HEK293 (cell line): Measurements from ENCODE around the gene LHFPL6.

Experiments used
- CTCF ChIA-PET: fragments of 350-600 bp; formaldehyde crosslinking; extraction: SDS; loops from one replicate; lab custom pipeline; 2021; ENCODE audit warnings: antibody characterized with exemption; lab: Yijun Ruan, JAX
- POLR2A ChIA-PET: fragments of 300-600 bp; formaldehyde crosslinking; extraction: SDS; loops from one replicate; lab custom pipeline; 2020; ENCODE audit warnings: antibody characterized with exemption, inconsistent platforms; lab: Yijun Ruan, JAX
- H3K27ac ChIP-seq: fragments of 200-500 bp; sonication (Bioruptor generic); 2 replicates; pipeline ENCODE4 v1.5.1; 2014; ENCODE audit warnings: low read depth, low read length, control low read depth, inconsistent platforms; ENCODE audit errors: extremely low read depth
- H3K36me3 ChIP-seq, 2 experiments: fragments of 200-500 bp in 1 of 2; sonication (Bioruptor generic) in 1 of 2; 1 replicate in 1 of 2; 2 replicates in 1 of 2; pipeline ENCODE4 v1.5.1; 2014 to 2017; ENCODE audit warnings: inconsistent platforms in 2 of 2, low read length in 2 of 2; ENCODE audit not compliant: control insufficient read depth in 2 of 2, insufficient read depth in 1 of 2
- H3K4me1 ChIP-seq: fragments of 200-500 bp; sonication (Bioruptor generic); 2 replicates; pipeline ENCODE4 v1.5.1; 2014; ENCODE audit warnings: mild to moderate bottlenecking, low read length, inconsistent platforms; ENCODE audit not compliant: control insufficient read depth, insufficient read depth
- H3K4me3 ChIP-seq: 2 replicates; pipeline ENCODE4 v1.5.1; 2011; ENCODE audit warnings: low read depth, mild to moderate bottlenecking, control low read depth, low read length, moderate library complexity
- H3K9me3 ChIP-seq: fragments of 200-500 bp; sonication (Bioruptor generic); 2 replicates; pipeline ENCODE4 v1.5.1; 2014; ENCODE audit warnings: low read depth, low read length, inconsistent platforms; ENCODE audit not compliant: control insufficient read depth, insufficient read depth
- BCL11B ChIP-seq: fragments of 450-650 bp; formaldehyde crosslinking; IDR thresholded peaks from 2 replicates; pipeline ENCODE4 v1.5.1; 2016; ENCODE audit warnings: low read depth, missing biosample characterization, missing genetic modification characterization
- GFI1B ChIP-seq: fragments of 450-650 bp; formaldehyde crosslinking; IDR thresholded peaks from 2 replicates; pipeline ENCODE4 v1.5.1; 2016; ENCODE audit warnings: missing biosample characterization, missing genetic modification characterization
- HOXA7 ChIP-seq: sonication (generic); formaldehyde crosslinking; IDR thresholded peaks from 2 replicates; pipeline ENCODE4 v1.8.1; 2022; ENCODE audit warnings: missing genetic modification reagents, borderline replicate concordance
- PBX3 ChIP-seq: sonication (generic); formaldehyde crosslinking; IDR thresholded peaks from 2 replicates; pipeline ENCODE4 v1.8.1; 2022; ENCODE audit warnings: mild to moderate bottlenecking, moderate library complexity, missing genetic modification reagents
- RBAK ChIP-seq: fragments of 450-650 bp; formaldehyde crosslinking; IDR thresholded peaks from 2 replicates; pipeline ENCODE4 v1.5.1; 2016; ENCODE audit warnings: missing biosample characterization, missing genetic modification characterization
- SETDB1 ChIP-seq: IDR thresholded peaks from one replicate; pipeline ENCODE4 v1.6.1; 2017; ENCODE audit warnings: mild to moderate bottlenecking, low read length, moderate library complexity, mixed read lengths; ENCODE audit not compliant: insufficient read length
- SP2 ChIP-seq: fragments of 450-650 bp; formaldehyde crosslinking; IDR thresholded peaks from 2 replicates; pipeline ENCODE4 v1.5.1; 2016; ENCODE audit warnings: missing biosample characterization, missing genetic modification characterization
- WT1 ChIP-seq: fragments of 450-650 bp; formaldehyde crosslinking; IDR thresholded peaks from 2 replicates; pipeline ENCODE4 v1.5.1; 2016; ENCODE audit warnings: missing biosample characterization, missing genetic modification characterization
- ZBTB21 ChIP-seq: fragments of 450-650 bp; formaldehyde crosslinking; IDR thresholded peaks from 2 replicates; pipeline ENCODE4 v1.5.1; 2017; ENCODE audit warnings: missing biosample characterization, missing genetic modification characterization
- ZNF10 ChIP-seq: fragments of 450-650 bp; formaldehyde crosslinking; IDR thresholded peaks from 2 replicates; pipeline ENCODE4 v1.5.1; 2017; ENCODE audit warnings: missing biosample characterization, missing genetic modification characterization
- ZNF133 ChIP-seq: fragments of 450-650 bp; formaldehyde crosslinking; IDR thresholded peaks from 2 replicates; pipeline ENCODE4 v1.5.1; 2016; ENCODE audit warnings: missing biosample characterization, missing genetic modification characterization
- ZNF155 ChIP-seq: fragments of 450-650 bp; formaldehyde crosslinking; IDR thresholded peaks from 2 replicates; pipeline ENCODE4 v1.5.1; 2016; ENCODE audit warnings: missing biosample characterization, missing genetic modification characterization
- ZNF157 ChIP-seq: fragments of 450-650 bp; formaldehyde crosslinking; IDR thresholded peaks from 2 replicates; pipeline ENCODE4 v1.5.1; 2016; ENCODE audit warnings: missing biosample characterization, missing genetic modification characterization
- ZNF16 ChIP-seq: fragments of 450-650 bp; formaldehyde crosslinking; IDR thresholded peaks from 2 replicates; pipeline ENCODE4 v1.5.1; 2016; ENCODE audit warnings: low read depth, missing biosample characterization, missing genetic modification characterization
- ZNF169 ChIP-seq: fragments of 450-650 bp; formaldehyde crosslinking; IDR thresholded peaks from 2 replicates; pipeline ENCODE4 v1.5.1; 2016; ENCODE audit warnings: missing biosample characterization, missing genetic modification characterization
- ZNF175 ChIP-seq: fragments of 450-650 bp; formaldehyde crosslinking; IDR thresholded peaks from 2 replicates; pipeline ENCODE4 v1.5.1; 2016; ENCODE audit warnings: missing biosample characterization, missing genetic modification characterization
- ZNF2 ChIP-seq: fragments of 450-650 bp; formaldehyde crosslinking; IDR thresholded peaks from 2 replicates; pipeline ENCODE4 v1.5.1; 2016; ENCODE audit warnings: missing biosample characterization, missing genetic modification characterization
- ZNF221 ChIP-seq: fragments of 450-650 bp; formaldehyde crosslinking; IDR thresholded peaks from 2 replicates; pipeline ENCODE4 v1.5.1; 2017; ENCODE audit warnings: missing biosample characterization, missing genetic modification characterization, borderline replicate concordance
- ZNF248 ChIP-seq: fragments of 450-650 bp; formaldehyde crosslinking; IDR thresholded peaks from 2 replicates; pipeline ENCODE4 v1.5.1; 2017; ENCODE audit warnings: missing biosample characterization, missing genetic modification characterization
- ZNF311 ChIP-seq: fragments of 450-650 bp; formaldehyde crosslinking; IDR thresholded peaks from 2 replicates; pipeline ENCODE4 v1.5.1; 2017; ENCODE audit warnings: missing biosample characterization, missing genetic modification characterization, borderline replicate concordance
- ZNF341 ChIP-seq: fragments of 450-650 bp; formaldehyde crosslinking; IDR thresholded peaks from 2 replicates; pipeline ENCODE4; 2016; ENCODE audit warnings: low read depth, missing biosample characterization, missing genetic modification characterization
- ZNF350 ChIP-seq: fragments of 450-650 bp; formaldehyde crosslinking; IDR thresholded peaks from 2 replicates; pipeline ENCODE4 v1.5.0; 2017; ENCODE audit warnings: missing biosample characterization, mild to moderate bottlenecking, missing genetic modification characterization
- ZNF48 ChIP-seq: fragments of 450-650 bp; formaldehyde crosslinking; IDR thresholded peaks from 2 replicates; pipeline ENCODE4 v1.5.1; 2016; ENCODE audit warnings: missing biosample characterization, missing genetic modification characterization
- ZNF555 ChIP-seq: fragments of 450-650 bp; formaldehyde crosslinking; conservative IDR thresholded peaks from 2 replicates; pipeline ENCODE4 v1.5.1; 2017; ENCODE audit warnings: missing biosample characterization, mild to moderate bottlenecking, missing genetic modification characterization, inconsistent platforms
- ZNF623 ChIP-seq: fragments of 450-650 bp; formaldehyde crosslinking; IDR thresholded peaks from 2 replicates; pipeline ENCODE4 v1.5.1; 2016; ENCODE audit warnings: missing biosample characterization, missing genetic modification characterization
- ZNF645 ChIP-seq: fragments of 450-650 bp; formaldehyde crosslinking; IDR thresholded peaks from 2 replicates; pipeline ENCODE4; 2016; ENCODE audit warnings: missing biosample characterization, missing genetic modification characterization
- ZNF660 ChIP-seq: fragments of 450-650 bp; IDR thresholded peaks from 2 replicates; pipeline ENCODE4 v1.5.1; 2018; ENCODE audit warnings: missing biosample characterization, mild to moderate bottlenecking, missing genetic modification characterization
- ZNF701 ChIP-seq: fragments of 450-650 bp; formaldehyde crosslinking; IDR thresholded peaks from 2 replicates; pipeline ENCODE4 v1.5.1; 2016; ENCODE audit warnings: missing biosample characterization, missing genetic modification characterization
- ZNF747 ChIP-seq: fragments of 450-650 bp; formaldehyde crosslinking; IDR thresholded peaks from 2 replicates; pipeline ENCODE4 v1.5.1; 2016; ENCODE audit warnings: missing biosample characterization, missing genetic modification characterization
- ZNF76 ChIP-seq: fragments of 450-650 bp; formaldehyde crosslinking; IDR thresholded peaks from 2 replicates; pipeline ENCODE4; 2016; ENCODE audit warnings: low read depth, missing biosample characterization, missing genetic modification characterization, borderline replicate concordance
- TF ChIP-seq, protein P1 (sequence below): fragments of 450-650 bp; formaldehyde crosslinking; IDR thresholded peaks from 2 replicates; pipeline ENCODE4 v1.5.1; 2016; ENCODE audit warnings: missing biosample characterization, missing genetic modification characterization

Gene LHFPL6

DNA sequence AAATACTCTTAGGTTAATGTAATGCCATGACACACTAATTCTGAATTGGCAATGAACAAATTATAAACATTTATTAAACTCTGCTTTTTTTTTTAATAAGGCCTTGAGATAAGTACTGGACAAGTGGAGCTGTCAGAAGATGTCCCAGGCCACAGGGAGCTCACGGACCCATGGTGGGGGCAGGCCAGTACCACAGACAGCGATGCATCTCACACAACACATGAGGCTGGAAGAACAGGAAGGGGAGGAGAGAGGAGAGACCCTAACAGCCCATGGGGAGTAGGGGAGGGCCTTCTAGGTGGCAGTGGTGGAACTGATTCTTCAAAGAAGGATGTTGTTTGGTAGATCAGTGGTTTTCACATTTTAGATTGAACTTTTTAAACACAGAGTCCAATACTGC, 128.4 kb downstream of the LHFPL6 start:
- CTCF ChIA-PET, result no interaction called here
- Histone ChIP-seq H3K4me3 (no peak overlapping the region), H3K27ac (no peak overlapping the region), H3K4me1 (no peaks in the 10 kb centered on the region), H3K36me3 (no peaks in the 10 kb centered on the region), H3K9me3 (no peaks in the 10 kb centered on the region)
- POLR2A ChIA-PET, result no interaction called here
- no peak for TF ChIP-seq ZNF10 (tag by site-specific recombination)
- TF ChIP-seq ZNF341 (tag by site-specific recombination), result peak; percentile 39; the same call in 1 of the 2 replicates
- TF ChIP-seq, protein P1, sequence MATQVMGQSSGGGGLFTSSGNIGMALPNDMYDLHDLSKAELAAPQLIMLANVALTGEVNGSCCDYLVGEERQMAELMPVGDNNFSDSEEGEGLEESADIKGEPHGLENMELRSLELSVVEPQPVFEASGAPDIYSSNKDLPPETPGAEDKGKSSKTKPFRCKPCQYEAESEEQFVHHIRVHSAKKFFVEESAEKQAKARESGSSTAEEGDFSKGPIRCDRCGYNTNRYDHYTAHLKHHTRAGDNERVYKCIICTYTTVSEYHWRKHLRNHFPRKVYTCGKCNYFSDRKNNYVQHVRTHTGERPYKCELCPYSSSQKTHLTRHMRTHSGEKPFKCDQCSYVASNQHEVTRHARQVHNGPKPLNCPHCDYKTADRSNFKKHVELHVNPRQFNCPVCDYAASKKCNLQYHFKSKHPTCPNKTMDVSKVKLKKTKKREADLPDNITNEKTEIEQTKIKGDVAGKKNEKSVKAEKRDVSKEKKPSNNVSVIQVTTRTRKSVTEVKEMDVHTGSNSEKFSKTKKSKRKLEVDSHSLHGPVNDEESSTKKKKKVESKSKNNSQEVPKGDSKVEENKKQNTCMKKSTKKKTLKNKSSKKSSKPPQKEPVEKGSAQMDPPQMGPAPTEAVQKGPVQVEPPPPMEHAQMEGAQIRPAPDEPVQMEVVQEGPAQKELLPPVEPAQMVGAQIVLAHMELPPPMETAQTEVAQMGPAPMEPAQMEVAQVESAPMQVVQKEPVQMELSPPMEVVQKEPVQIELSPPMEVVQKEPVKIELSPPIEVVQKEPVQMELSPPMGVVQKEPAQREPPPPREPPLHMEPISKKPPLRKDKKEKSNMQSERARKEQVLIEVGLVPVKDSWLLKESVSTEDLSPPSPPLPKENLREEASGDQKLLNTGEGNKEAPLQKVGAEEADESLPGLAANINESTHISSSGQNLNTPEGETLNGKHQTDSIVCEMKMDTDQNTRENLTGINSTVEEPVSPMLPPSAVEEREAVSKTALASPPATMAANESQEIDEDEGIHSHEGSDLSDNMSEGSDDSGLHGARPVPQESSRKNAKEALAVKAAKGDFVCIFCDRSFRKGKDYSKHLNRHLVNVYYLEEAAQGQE, result peak; percentile 92

- POLR2A ChIA-PET, result no interaction called here
- Histone ChIP-seq H3K4me1 (no peaks in the 10 kb centered on the region), H3K36me3 (no peaks in the 10 kb centered on the region), H3K4me3 (no peak overlapping the region), H3K27ac (no peak overlapping the region)
- CTCF ChIA-PET, result interaction anchor here (0.6 kb wide), 1 partner anchor 52 kb away, joined by 3 read pairs; no protein-coding TSS in a partner anchor
- TF ChIP-seq ZNF555 (no peak), HOXA7 (CRISPR knock-in tag) (no peak), ZNF16 (tag by site-specific recombination) (no peak), ZNF76 (tag by site-specific recombination) (no peak), ZNF747 (tag by site-specific recombination) (no peak), WT1 (tag by site-specific recombination) (no peak), ZNF660 (tag by site-specific recombination) (no peak), ZNF701 (tag by site-specific recombination) (no peak), ZNF10 (tag by site-specific recombination) (no peak), ZNF623 (tag by site-specific recombination) (no peak), ZNF2 (no peak), ZNF221 (tag by site-specific recombination) (no peak), PBX3 (no peak), ZNF48 (tag by site-specific recombination) (no peak), ZNF169 (no peak), ZNF311 (tag by site-specific recombination) (no peak), ZNF175 (tag by site-specific recombination) (no peak), SETDB1 (no peak)
- TF ChIP-seq, all 188 proteins: peak for 0
- no peaks in the 10 kb centered on the region for H3K9me3 ChIP-seq
Observed at GRCh38 chr13:39469676-39470075, 133.3 kb downstream of the LHFPL6 start.

- Histone ChIP-seq H3K4me1 (no peaks in the 10 kb centered on the region), H3K9me3 (no peaks in the 10 kb centered on the region), H3K27ac (no peak overlapping the region), H3K36me3 (no peaks in the 10 kb centered on the region), H3K4me3 (no peak overlapping the region)
- CTCF ChIA-PET, result no interaction called here
- POLR2A ChIA-PET, result no interaction called here
- TF ChIP-seq SP2 (tag by site-specific recombination) (no peak), ZNF157 (no peak), ZBTB21 (tag by site-specific recombination) (no peak), BCL11B (tag by site-specific recombination) (no peak), ZNF133 (tag by site-specific recombination) (no peak), RBAK (tag by site-specific recombination) (no peak), ZNF350 (no peak), ZNF155 (tag by site-specific recombination) (no peak), ZNF248 (tag by site-specific recombination) (no peak), ZNF645 (tag by site-specific recombination) (no peak), GFI1B (tag by site-specific recombination) (no peak)
Observed at GRCh38 chr13:39468306-39468705, 134.7 kb downstream of the LHFPL6 start.
